Panc1 (cell line): ENCODE measurements around the gene EIF2S3B. TPM values are rescaled to one million over a fixed set of nuclear protein-coding genes. Genes with fewer than 3 reads are reported as not detected.
A peak's percentile ranks its signal among the peaks of the same experiment; 100 is the strongest.

ENCODE experiments used
- ATAC-seq: fragments of 200-7000 bp; cut with Tn5 transposase; 2 replicates; pipeline ENCODE4 v1.9.1; 2020; ENCODE audit warnings: mild to moderate bottlenecking, moderate library complexity
- BruUV-seq: library from RNA; stranded (reverse); fragments of 400-500 nt; replicated peaks from 2 replicates; lab custom pipeline; 2021; lab: Mats Ljungman, UMichigan
- CTCF ChIA-PET: fragments of 300-600 bp; sonication (Branson Sonifier 250); formaldehyde crosslinking; loops from one replicate; lab custom pipeline; 2022; ENCODE audit warnings: antibody characterized with exemption; lab: Charles Lee
- POLR2A ChIA-PET: fragments of 300-600 bp; sonication (Branson Sonifier 250); formaldehyde crosslinking; loops from one replicate; lab custom pipeline; 2022; ENCODE audit warnings: antibody characterized with exemption; lab: Charles Lee
- DNase-seq: peaks from one replicate; pipeline ENCODE4 v3.0.0-alpha.2; 2010; ENCODE audit warnings: low read depth, low spot score
- H3K27ac ChIP-seq: 2 replicates; pipeline ENCODE4 v1.5.1; 2011; ENCODE audit warnings: mild to moderate bottlenecking, low read length, inconsistent platforms
- H3K27me3 ChIP-seq: fragments of 200-500 bp; sonication (Bioruptor generic); 2 replicates; pipeline ENCODE4 v1.6.0; 2014; ENCODE audit warnings: low read length, inconsistent platforms; ENCODE audit not compliant: control insufficient read depth, insufficient read depth
- H3K36me3 ChIP-seq: fragments of 200-500 bp; sonication (Bioruptor generic); 2 replicates; pipeline ENCODE4 v1.5.1; 2014; ENCODE audit warnings: inconsistent platforms, mild to moderate bottlenecking, low read length, moderate library complexity; ENCODE audit not compliant: control insufficient read depth, insufficient read depth
- H3K4me1 ChIP-seq: 2 replicates; pipeline ENCODE4 v1.5.1; 2011; ENCODE audit warnings: inconsistent platforms, mild to moderate bottlenecking, low read length, moderate library complexity; ENCODE audit not compliant: control insufficient read depth, insufficient read depth
- H3K4me3 ChIP-seq, 2 experiments: 2 replicates each; pipeline ENCODE4 v1.5.1; 2011 to 2012; ENCODE audit warnings: low read depth in 2 of 2, low read length in 2 of 2, mild to moderate bottlenecking in 2 of 2, inconsistent platforms in 1 of 2, moderate library complexity in 1 of 2
- H3K9me3 ChIP-seq: fragments of 200-500 bp; sonication (Bioruptor generic); 2 replicates; pipeline ENCODE4 v1.5.1; 2014; ENCODE audit warnings: low read depth, mild to moderate bottlenecking, inconsistent platforms, low read length, moderate library complexity; ENCODE audit not compliant: control insufficient read depth, insufficient read depth
- CTCF ChIP-seq: fragments of 450-650 bp; IDR thresholded peaks from 2 replicates; pipeline ENCODE4 v1.5.1; 2017; ENCODE audit warnings: mild to moderate bottlenecking
- POLR2AphosphoS5 ChIP-seq: IDR thresholded peaks from 2 replicates; pipeline ENCODE4 v1.6.1; 2012; ENCODE audit warnings: mild to moderate bottlenecking, low read depth, low read length, moderate library complexity
- SIN3A ChIP-seq: IDR thresholded peaks from 2 replicates; pipeline ENCODE4 v1.6.1; 2012; ENCODE audit warnings: low read depth, mild to moderate bottlenecking, low read length, moderate library complexity, borderline replicate concordance; ENCODE audit not compliant: insufficient read depth
- TCF7L2 ChIP-seq: IDR thresholded peaks from 2 replicates; pipeline ENCODE4 v1.6.1; 2011; ENCODE audit warnings: mild to moderate bottlenecking, low read depth, low read length, inconsistent platforms
- in situ Hi-C: cut with HindIII; loops from 2 replicates; pipeline ENCODE4 v1.10.0; 2016; ENCODE audit warnings: low sequenced_read_pairs, low pct_unique_long_range_greater_than_20kb
- intact Hi-C: fragments of 100-400 bp; cut with micrococcal nuclease; formaldehyde crosslinking; loops from one replicate; pipeline ENCODE4 v1.10.0; 2022; ENCODE audit not compliant: unreplicated experiment
- total RNA-seq: library from RNA; stranded (reverse); gene quantifications from one replicate; pipeline ENCODE4 v1.2.1, GENCODE V29; 2021; ENCODE audit not compliant: unreplicated experiment
- TF ChIP-seq, protein P1 (sequence below), 2 experiments: IDR thresholded peaks; 2 replicates each; pipeline ENCODE4 v1.6.1; 2011 to 2012; ENCODE audit warnings: low read depth in 2 of 2, control low read depth in 1 of 2, low read length in 1 of 2, mild to moderate bottlenecking in 1 of 2, moderate library complexity in 1 of 2; ENCODE audit not compliant: insufficient read depth in 1 of 2

EIF2S3B gene
- total RNA-seq, 1 experiment from 2014 or later: 0.28 TPM

GRCh38 chr12:10498042-10498441 lies 7.6 kb upstream of the EIF2S3B start:
- ChIA-PET POLR2A (no interaction called here), CTCF (no interaction called here)
- no peak for TF ChIP-seq TCF7L2
- no peak for TF ChIP-seq POLR2AphosphoS5
- TF ChIP-seq CTCF: no peak
- TF ChIP-seq, protein P1, sequence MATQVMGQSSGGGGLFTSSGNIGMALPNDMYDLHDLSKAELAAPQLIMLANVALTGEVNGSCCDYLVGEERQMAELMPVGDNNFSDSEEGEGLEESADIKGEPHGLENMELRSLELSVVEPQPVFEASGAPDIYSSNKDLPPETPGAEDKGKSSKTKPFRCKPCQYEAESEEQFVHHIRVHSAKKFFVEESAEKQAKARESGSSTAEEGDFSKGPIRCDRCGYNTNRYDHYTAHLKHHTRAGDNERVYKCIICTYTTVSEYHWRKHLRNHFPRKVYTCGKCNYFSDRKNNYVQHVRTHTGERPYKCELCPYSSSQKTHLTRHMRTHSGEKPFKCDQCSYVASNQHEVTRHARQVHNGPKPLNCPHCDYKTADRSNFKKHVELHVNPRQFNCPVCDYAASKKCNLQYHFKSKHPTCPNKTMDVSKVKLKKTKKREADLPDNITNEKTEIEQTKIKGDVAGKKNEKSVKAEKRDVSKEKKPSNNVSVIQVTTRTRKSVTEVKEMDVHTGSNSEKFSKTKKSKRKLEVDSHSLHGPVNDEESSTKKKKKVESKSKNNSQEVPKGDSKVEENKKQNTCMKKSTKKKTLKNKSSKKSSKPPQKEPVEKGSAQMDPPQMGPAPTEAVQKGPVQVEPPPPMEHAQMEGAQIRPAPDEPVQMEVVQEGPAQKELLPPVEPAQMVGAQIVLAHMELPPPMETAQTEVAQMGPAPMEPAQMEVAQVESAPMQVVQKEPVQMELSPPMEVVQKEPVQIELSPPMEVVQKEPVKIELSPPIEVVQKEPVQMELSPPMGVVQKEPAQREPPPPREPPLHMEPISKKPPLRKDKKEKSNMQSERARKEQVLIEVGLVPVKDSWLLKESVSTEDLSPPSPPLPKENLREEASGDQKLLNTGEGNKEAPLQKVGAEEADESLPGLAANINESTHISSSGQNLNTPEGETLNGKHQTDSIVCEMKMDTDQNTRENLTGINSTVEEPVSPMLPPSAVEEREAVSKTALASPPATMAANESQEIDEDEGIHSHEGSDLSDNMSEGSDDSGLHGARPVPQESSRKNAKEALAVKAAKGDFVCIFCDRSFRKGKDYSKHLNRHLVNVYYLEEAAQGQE (IDR thresholded peaks at IDR 0.05; ENCODE audit: insufficient read depth in 1 of 2, low read depth in 2 of 2, low read length in 1 of 2): no peak
- TF ChIP-seq SIN3A: no peak
- intact Hi-C loops: no loop called here
- no TSS peak for BruUV-seq
- Histone ChIP-seq H3K27me3 (no peaks in the 10 kb centered on the region), H3K27ac (no peak overlapping the region), H3K36me3 (no peaks in the 10 kb centered on the region), H3K4me3 (no peak overlapping the region), H3K4me1 (peaks cover 4% of the 10 kb centered on the region; the same call in 1 of the 2 replicates), H3K9me3 (no peaks in the 10 kb centered on the region)
- ATAC-seq: no peak
- DNase-seq: no peak
- in situ Hi-C loops: no loop called here

- H3K9me3 ChIP-seq: no peaks in the 10 kb centered on the region
- in situ Hi-C loops: no loop called here
- TF ChIP-seq SIN3A (no peak), CTCF (peak; percentile 50; the same call in 1 of the 2 replicates)
- ATAC-seq (no peak), DNase-seq (peak; percentile 15)
- H3K27me3 ChIP-seq: no peaks in the 10 kb centered on the region
- intact Hi-C loops: loop anchor here (2.0 to 5.0 kb wide), 2 partner anchors 169 to 266 kb away; no protein-coding TSS in a partner anchor
- BruUV-seq: no TSS peak
- H3K4me1 ChIP-seq: peaks cover 4% of the 10 kb centered on the region; the same call in 1 of the 2 replicates
- no peak overlapping the region for H3K4me3 ChIP-seq
- ChIA-PET POLR2A (no interaction called here), CTCF (interaction anchor here (0.6 kb wide), 1 partner anchor 637 kb away, joined by 3 read pairs; no protein-coding TSS in a partner anchor)
- no peaks in the 10 kb centered on the region for H3K36me3 ChIP-seq
- peak overlapping the region; percentile 77; the same call in 1 of the 2 replicates for H3K27ac ChIP-seq
These were observed 4.7 kb upstream of the EIF2S3B start for GRCh38 chr12:10501030-10501429.
